Thyroid gland (tissue), 4 donors: ENCODE measurements around the gene CENPA. TPM values are rescaled to one million over a fixed set of nuclear protein-coding genes. Genes with fewer than 3 reads are reported as not detected.
"Not testable (repeated sequence)": the region's sequence is repeated elsewhere in the genome, so short reads cannot be mapped to it uniquely, and the experiment has no call there.

Experiments used
- DNase-seq, 2 donors: peaks; one replicate each; pipeline ENCODE4 v3.0.0-alpha.2; 2019
- H3K27ac ChIP-seq, 3 donors: fragments of 200-600 bp; sonication (generic); 1 replicate in 2 of 3; 2 replicates in 1 of 3; pipeline ENCODE4 v1.5.1; 2016 to 2019; ENCODE audit warnings: mild to moderate bottlenecking in 1 of 3, moderate library complexity in 1 of 3
- H3K27me3 ChIP-seq: fragments of 200-600 bp; sonication (generic); one replicate; pipeline ENCODE4 v1.5.1; 2019
- H3K36me3 ChIP-seq, 2 donors: fragments of 200-600 bp; sonication (generic); one replicate each; pipeline ENCODE4 v1.5.1; 2016 to 2019
- H3K4me1 ChIP-seq, 2 donors: fragments of 200-600 bp; sonication (generic); one replicate each; pipeline ENCODE4 v1.5.1; 2017 to 2019
- H3K4me3 ChIP-seq, 3 donors: fragments of 200-600 bp; sonication (generic); replicated peaks in 1 of 3; 1 replicate in 2 of 3; 2 replicates in 1 of 3; pipeline ENCODE4 v1.5.1; 2016; ENCODE audit warnings: mild to moderate bottlenecking in 1 of 3
- H3K9me3 ChIP-seq: fragments of 200-600 bp; sonication (generic); one replicate; pipeline ENCODE4 v1.5.1; 2017
- CTCF ChIP-seq, 6 experiments: fragments of 200-600 bp in 3 of 6; fragments of 450-650 bp in 3 of 6; sonication (generic) in 3 of 6; IDR thresholded peaks; one replicate each; pipeline ENCODE4 v1.5.1; 2016 to 2019; ENCODE audit warnings: antibody characterized with exemption in 6 of 6, mild to moderate bottlenecking in 2 of 6, inconsistent platforms in 1 of 6, moderate library complexity in 1 of 6
- POLR2A ChIP-seq, 2 donors: fragments of 450-650 bp; IDR thresholded peaks; one replicate each; pipeline ENCODE4 v1.6.1; 2017; ENCODE audit warnings: antibody characterized with exemption in 2 of 2, mild to moderate bottlenecking in 2 of 2, moderate library complexity in 1 of 2
- WGBS, 2 donors: methylation state at CpG; one replicate each; pipeline ENCODE4 v1.1.5; 2017; 5-methylcytosine and 5-hydroxymethylcytosine counted together
- intact Hi-C: fragments of 100-400 bp; cut with DNase I; formaldehyde crosslinking; loops from one replicate; pipeline ENCODE4 v1.15.1; 2023
- total RNA-seq, 4 donors: library from RNA; depleted of rRNA; stranded (reverse); fragments of >200 nt; gene quantifications; one replicate each; pipeline ENCODE4 v1.2.3, GENCODE V29; 2016

The CENPA gene
- total RNA-seq, 4 donors from 2014 or later: 0.67 TPM; not detected in 3

- no peak for TF ChIP-seq POLR2A (IDR thresholded peaks at IDR 0.05)
- no peak for TF ChIP-seq CTCF (IDR thresholded peaks at IDR 0.05)
- H3K36me3 ChIP-seq: no peaks in the 10 kb centered on the region
- no peak overlapping the region for H3K27ac ChIP-seq
- H3K27me3 ChIP-seq: no peaks in the 10 kb centered on the region
- no peak for DNase-seq
- intact Hi-C loops: no loop called here
- H3K9me3 ChIP-seq: no peaks in the 10 kb centered on the region
- H3K4me1 ChIP-seq: peaks cover 0 to 3% of the 10 kb centered on the region in 2 donors
- no peak overlapping the region for H3K4me3 ChIP-seq
- WGBS, 2 donors: 91 to 94% methylated on average over 6 to 12 of the region's 15 CpGs
Observed at GRCh38 chr2:26742048-26742770, 43.6 kb upstream of the CENPA start.

DNA sequence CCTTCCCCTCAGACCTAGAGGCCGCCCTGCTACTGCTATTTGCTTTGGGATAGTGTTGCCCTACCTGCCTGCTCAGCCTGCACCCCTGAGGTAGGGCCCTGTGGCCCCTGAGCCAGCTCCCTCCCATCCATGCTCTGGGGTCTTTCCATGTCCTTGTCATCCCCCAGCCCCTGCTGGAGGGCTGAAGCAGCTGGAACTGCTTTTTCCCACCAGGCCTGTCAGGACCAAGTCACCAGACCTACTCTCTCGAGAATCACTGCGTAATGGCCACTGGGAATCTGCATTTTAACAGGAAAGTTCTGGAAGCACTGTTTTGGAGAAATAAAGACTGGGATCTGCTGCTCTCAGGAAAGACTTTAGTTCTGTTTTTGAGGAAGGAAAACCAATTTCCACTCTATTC is 42.0 kb upstream of the CENPA start:
- Histone ChIP-seq H3K36me3 (no peaks in the 10 kb centered on the region), H3K27ac (no peak overlapping the region)
- intact Hi-C loops: no loop called here

DNA sequence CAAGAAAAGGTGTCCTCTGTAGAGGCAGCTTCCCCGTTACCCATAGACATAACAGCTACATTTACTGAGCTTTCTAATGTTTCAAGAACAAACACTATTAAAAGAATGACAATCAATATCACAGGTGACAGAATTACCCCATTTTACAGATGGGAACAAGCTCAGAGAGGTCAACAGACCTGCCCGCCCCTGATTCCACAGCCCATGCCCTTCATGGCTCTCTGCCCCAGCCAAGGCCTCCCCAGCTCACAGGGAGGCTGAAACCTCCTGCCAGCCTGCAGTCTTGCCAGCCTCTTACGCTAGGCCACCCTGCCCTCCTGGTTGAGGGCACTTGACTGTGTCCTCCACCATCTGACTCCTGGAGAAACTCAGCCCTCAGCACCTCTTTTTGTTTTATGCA is 40.9 kb upstream of the CENPA start:
- 83 to 84% methylated on average over 3 of the region's 3 CpGs for WGBS, 2 donors
- Histone ChIP-seq H3K9me3 (no peaks in the 10 kb centered on the region), H3K27ac (no peak overlapping the region), H3K36me3 (no peaks in the 10 kb centered on the region), H3K27me3 (no peaks in the 10 kb centered on the region), H3K4me1 (peaks cover 0 to 4% of the 10 kb centered on the region in 2 donors), H3K4me3 (no peak overlapping the region)
- intact Hi-C loops: no loop called here
- TF ChIP-seq POLR2A (IDR thresholded peaks at IDR 0.05) (no peak), CTCF (IDR thresholded peaks at IDR 0.05) (no peak)
- DNase-seq: no peak

More for the DNA sequence above, 42.0 kb upstream of the CENPA start:
- TF ChIP-seq POLR2A (IDR thresholded peaks at IDR 0.05) (no peak), CTCF (IDR thresholded peaks at IDR 0.05) (no peak)
- 89 to 92% methylated on average over 3 of the region's 3 CpGs for WGBS, 2 donors
- no peaks in the 10 kb centered on the region for H3K9me3 ChIP-seq
- no peak overlapping the region for H3K4me3 ChIP-seq
- H3K4me1 ChIP-seq: peaks cover 0 to 3% of the 10 kb centered on the region in 2 donors
- no peaks in the 10 kb centered on the region for H3K27me3 ChIP-seq
- DNase-seq: no peak

DNA sequence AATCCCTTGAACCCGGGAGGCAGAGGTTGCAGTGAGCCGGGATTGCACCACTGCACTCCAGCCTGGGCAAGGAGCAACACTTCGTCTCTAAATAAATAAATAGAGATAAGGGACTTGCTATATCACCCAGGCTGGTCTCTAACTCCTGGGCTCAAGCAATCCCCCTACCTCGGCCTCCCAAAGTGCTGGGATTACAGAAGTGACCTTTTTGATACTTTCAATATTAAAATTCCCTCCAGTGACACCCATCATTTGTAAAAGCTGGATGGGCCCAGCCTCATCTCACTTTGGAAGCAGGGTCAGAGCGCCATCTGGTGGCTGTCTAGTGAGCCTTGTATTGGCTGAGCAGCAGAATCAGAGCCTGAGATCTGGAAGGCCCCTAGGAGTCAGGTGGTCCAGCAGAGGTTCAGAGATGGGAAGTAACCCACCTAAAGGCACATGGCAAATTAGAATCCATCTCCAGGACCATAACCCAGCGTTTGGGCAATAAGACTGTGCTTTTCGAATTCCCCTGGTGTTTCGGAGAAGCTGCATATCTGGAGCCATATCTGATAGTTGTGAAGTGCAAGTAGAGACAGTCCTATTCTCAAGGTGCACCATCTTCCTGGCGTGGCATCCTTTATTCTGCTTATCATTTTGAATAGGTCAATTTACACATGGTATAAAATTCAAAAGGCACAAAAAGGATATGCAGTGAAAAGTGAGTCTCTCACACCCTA is 40.1 kb upstream of the CENPA start:
- Histone ChIP-seq H3K4me3 (no peak overlapping the region), H3K27ac (no peak overlapping the region), H3K36me3 (no peaks in the 10 kb centered on the region), H3K9me3 (no peaks in the 10 kb centered on the region), H3K4me1 (peaks cover 0 to 6% of the 10 kb centered on the region in 2 donors), H3K27me3 (no peaks in the 10 kb centered on the region)
- TF ChIP-seq POLR2A (IDR thresholded peaks at IDR 0.05) (no peak), CTCF (IDR thresholded peaks at IDR 0.05) (peak; percentile 68 to 94 (median 91))
- 26 to 27% methylated on average over 9 of the region's 9 CpGs for WGBS, 2 donors
- intact Hi-C loops: loop anchor here (2.0 kb wide), 1 partner anchor 141 kb away; no protein-coding TSS in a partner anchor
- DNase-seq: peak; percentile 87 to 92

GRCh38 chr2:26746934-26747333 is 38.9 kb upstream of the CENPA start:
- 70 to 83% methylated on average over 3 of the region's 3 CpGs for WGBS, 2 donors
- no peak for DNase-seq
- intact Hi-C loops: loop anchor here (2.0 kb wide), 1 partner anchor 142 kb away; no protein-coding TSS in a partner anchor
- H3K27ac ChIP-seq: no peak overlapping the region
- peaks cover 0 to 2% of the 10 kb centered on the region in 2 donors for H3K4me1 ChIP-seq
- no peaks in the 10 kb centered on the region for H3K27me3 ChIP-seq
- H3K36me3 ChIP-seq: no peaks in the 10 kb centered on the region
- TF ChIP-seq CTCF (IDR thresholded peaks at IDR 0.05) (no peak), POLR2A (IDR thresholded peaks at IDR 0.05) (no peak)
- H3K4me3 ChIP-seq: no peak overlapping the region
- H3K9me3 ChIP-seq: no peaks in the 10 kb centered on the region

DNA sequence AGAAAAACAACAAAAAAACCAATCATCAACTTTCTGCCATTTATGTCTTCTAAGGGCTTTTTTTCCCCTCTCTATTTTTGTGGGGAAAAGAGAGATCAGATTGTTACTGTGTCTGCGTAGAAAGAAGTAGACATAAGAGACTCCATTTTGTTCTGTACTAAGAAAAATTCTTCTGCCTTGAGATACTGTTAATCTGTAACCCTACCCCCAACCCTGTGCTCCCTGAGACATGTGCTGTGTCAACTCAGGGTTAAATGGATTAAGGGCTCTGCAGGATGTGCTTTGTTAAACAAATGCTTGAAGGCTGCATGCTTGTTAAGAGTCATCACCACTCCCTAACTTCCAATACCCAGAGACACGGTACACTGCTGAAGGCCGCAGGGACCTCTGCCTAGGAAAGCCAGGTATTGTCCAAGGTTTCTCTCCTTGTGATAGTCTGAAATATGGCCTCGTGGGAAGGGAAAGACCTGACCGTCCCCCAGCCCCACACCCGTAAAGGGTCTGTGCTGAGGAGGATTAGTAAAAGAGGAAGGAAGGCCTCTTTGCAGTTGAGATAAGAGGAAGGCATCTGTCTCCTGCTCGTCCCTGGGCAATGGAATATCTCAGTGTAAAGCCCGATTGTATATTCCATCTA is 36.0 kb upstream of the CENPA start:
- H3K27me3 ChIP-seq, intact Hi-C loops, DNase-seq, H3K36me3 ChIP-seq, H3K27ac ChIP-seq, H3K9me3 ChIP-seq, H3K4me3 ChIP-seq: not testable (repeated sequence)
- peaks cover 11 to 20% of the 10 kb centered on the region in 2 donors for H3K4me1 ChIP-seq
- 63 to 69% methylated on average over 8 of the region's 8 CpGs for whole genome bisulfite sequencing, 2 donors

DNA sequence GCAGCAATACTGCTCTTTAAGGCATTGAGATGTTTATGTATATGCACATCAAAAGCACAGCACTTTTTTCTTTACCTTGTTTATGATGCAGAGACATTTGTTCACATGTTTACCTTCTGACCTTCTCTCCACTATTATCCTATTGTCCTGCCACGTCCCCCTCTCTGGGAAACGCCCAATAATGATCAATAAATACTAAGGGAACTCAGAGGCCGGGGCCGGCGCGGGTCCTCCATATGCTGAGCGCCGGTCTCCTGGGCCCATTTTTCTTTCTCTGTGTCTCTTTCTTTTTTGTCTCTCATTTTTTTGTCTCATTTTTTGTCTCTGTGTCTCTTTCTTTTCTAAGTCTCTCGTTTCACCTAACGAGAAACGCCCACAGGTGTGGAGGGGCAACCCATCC is 35.4 kb upstream of the CENPA start:
- intact Hi-C loops: not testable (repeated sequence)

More for the DNA sequence above, 35.4 kb upstream of the CENPA start:
- WGBS, 2 donors: 90 to 94% methylated on average over 11 of the region's 11 CpGs
- not testable (repeated sequence) for DNase-seq, H3K27ac ChIP-seq, H3K36me3 ChIP-seq, H3K4me3 ChIP-seq, H3K27me3 ChIP-seq, H3K9me3 ChIP-seq
- H3K4me1 ChIP-seq: peaks cover 12 to 25% of the 10 kb centered on the region in 2 donors
